ENCODE measurements around the gene FAM83E. TPM values are rescaled to one million over a fixed set of nuclear protein-coding genes. Genes with fewer than 3 reads are reported as not detected.

FAM83E gene
- 0.64 TPM for total RNA-seq (ENCODE audit: unreplicated experiment)
- long read RNA-seq = 0 reads

- peak within 1 kb of the TSS; percentile 82 for H3K27ac Mint-ChIP-seq (ENCODE audit: unreplicated experiment)
- peaks cover 28% of the 10 kb centered on the region for H3K4me1 Mint-ChIP-seq (ENCODE audit: unreplicated experiment)
- peaks cover 15% of the 10 kb centered on the region for H3K27me3 Mint-ChIP-seq (ENCODE audit: unreplicated experiment)
- no peaks in the 10 kb centered on the region for H3K9me3 Mint-ChIP-seq (ENCODE audit: unreplicated experiment)
- TF ChIP-seq, protein P1, sequence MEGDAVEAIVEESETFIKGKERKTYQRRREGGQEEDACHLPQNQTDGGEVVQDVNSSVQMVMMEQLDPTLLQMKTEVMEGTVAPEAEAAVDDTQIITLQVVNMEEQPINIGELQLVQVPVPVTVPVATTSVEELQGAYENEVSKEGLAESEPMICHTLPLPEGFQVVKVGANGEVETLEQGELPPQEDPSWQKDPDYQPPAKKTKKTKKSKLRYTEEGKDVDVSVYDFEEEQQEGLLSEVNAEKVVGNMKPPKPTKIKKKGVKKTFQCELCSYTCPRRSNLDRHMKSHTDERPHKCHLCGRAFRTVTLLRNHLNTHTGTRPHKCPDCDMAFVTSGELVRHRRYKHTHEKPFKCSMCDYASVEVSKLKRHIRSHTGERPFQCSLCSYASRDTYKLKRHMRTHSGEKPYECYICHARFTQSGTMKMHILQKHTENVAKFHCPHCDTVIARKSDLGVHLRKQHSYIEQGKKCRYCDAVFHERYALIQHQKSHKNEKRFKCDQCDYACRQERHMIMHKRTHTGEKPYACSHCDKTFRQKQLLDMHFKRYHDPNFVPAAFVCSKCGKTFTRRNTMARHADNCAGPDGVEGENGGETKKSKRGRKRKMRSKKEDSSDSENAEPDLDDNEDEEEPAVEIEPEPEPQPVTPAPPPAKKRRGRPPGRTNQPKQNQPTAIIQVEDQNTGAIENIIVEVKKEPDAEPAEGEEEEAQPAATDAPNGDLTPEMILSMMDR (IDR thresholded peaks at IDR 0.05; ENCODE audit: unreplicated experiment) = no peak
- peaks cover 30% of the 10 kb centered on the region for H3K36me3 Mint-ChIP-seq (ENCODE audit: low read depth, unreplicated experiment)
- no peak for DNase-seq (ENCODE audit: low spot score)
- H3K4me3 Mint-ChIP-seq (ENCODE audit: unreplicated experiment) = peak within 1 kb of the TSS; percentile 47
Measured at GRCh38 chr19:48614436-48615230, at the start of gene FAM83E. Gene FAM83E, minus strand, starts transcription at chr19:48615076. Its CDS starts 1,704 bp downstream, at chr19:48613372.

DNA sequence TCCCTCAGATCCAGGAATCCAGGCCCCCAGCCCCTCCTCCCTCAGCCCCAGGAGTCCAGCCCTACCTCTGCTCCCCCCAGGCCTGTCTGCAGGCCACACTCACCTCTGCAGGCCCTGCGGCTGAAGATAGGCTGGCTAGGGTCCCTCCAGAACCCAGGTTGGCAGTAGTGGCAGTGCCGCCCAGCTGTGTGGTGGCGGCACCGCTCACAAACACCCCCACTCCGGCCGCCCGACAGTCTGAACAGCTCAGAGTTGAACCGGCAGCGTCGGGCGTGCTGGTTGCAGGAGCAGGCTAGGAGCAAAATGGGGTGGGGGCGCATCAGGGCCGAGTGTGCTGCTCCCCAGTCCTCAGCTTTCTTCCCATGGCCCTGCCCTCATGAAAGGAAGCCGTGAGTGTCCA lies 49.6 kb upstream of the FAM83E start:
- Mint-ChIP-seq H3K4me3 (ENCODE audit: unreplicated experiment) (no peak overlapping the region), H3K27ac (ENCODE audit: unreplicated experiment) (no peak overlapping the region)

GRCh38 chr19:48663667-48664066 lies 48.8 kb upstream of the FAM83E start:
- Mint-ChIP-seq H3K27me3 (ENCODE audit: unreplicated experiment) (peaks cover 7% of the 10 kb centered on the region), H3K4me1 (ENCODE audit: unreplicated experiment) (no peaks in the 10 kb centered on the region), H3K4me3 (ENCODE audit: unreplicated experiment) (no peak overlapping the region), H3K36me3 (ENCODE audit: low read depth, unreplicated experiment) (no peaks in the 10 kb centered on the region), H3K27ac (ENCODE audit: unreplicated experiment) (no peak overlapping the region), H3K9me3 (ENCODE audit: unreplicated experiment) (no peaks in the 10 kb centered on the region)
- DNase-seq (ENCODE audit: low spot score) = no peak
- TF ChIP-seq, protein P1 (IDR thresholded peaks at IDR 0.05; ENCODE audit: unreplicated experiment) = no peak

More for the DNA sequence above, 49.6 kb upstream of the FAM83E start:
- H3K36me3 Mint-ChIP-seq (ENCODE audit: low read depth, unreplicated experiment) = peaks cover under 1% of the 10 kb centered on the region
- H3K4me1 Mint-ChIP-seq (ENCODE audit: unreplicated experiment) = peaks cover under 1% of the 10 kb centered on the region
- H3K9me3 Mint-ChIP-seq (ENCODE audit: unreplicated experiment) = no peaks in the 10 kb centered on the region
- TF ChIP-seq, protein P1 (IDR thresholded peaks at IDR 0.05; ENCODE audit: unreplicated experiment) = no peak
- peaks cover 9% of the 10 kb centered on the region for H3K27me3 Mint-ChIP-seq (ENCODE audit: unreplicated experiment)
- no peak for DNase-seq (ENCODE audit: low spot score)

DNA sequence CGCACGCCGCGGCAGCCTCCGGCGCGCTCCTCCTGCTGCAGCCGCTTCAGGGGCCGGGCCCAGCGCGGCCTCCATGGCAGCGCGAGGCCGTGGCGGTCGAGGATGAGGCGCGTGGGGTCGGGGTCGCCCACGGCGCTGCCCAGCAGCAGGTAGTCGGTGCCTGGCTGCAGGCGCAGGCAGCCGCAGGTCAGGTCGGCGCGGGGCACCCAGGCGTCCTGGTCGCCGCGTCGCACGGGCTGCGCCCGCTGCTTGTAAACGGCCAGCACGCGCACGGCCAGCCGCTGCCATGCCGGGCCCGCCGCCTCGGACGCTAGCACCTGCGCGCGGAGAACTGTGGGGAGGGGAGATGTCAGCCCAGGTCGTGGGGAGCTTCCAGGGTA lies 46.8 kb upstream of the FAM83E start:
- no peak for DNase-seq (ENCODE audit: low spot score)
- H3K4me1 Mint-ChIP-seq (ENCODE audit: unreplicated experiment) = peaks cover 4% of the 10 kb centered on the region
- peaks cover 7% of the 10 kb centered on the region for H3K27me3 Mint-ChIP-seq (ENCODE audit: unreplicated experiment)
- TF ChIP-seq, protein P1 (IDR thresholded peaks at IDR 0.05; ENCODE audit: unreplicated experiment) = no peak
- H3K27ac Mint-ChIP-seq (ENCODE audit: unreplicated experiment) = no peak overlapping the region
- no peaks in the 10 kb centered on the region for H3K9me3 Mint-ChIP-seq (ENCODE audit: unreplicated experiment)
- H3K4me3 Mint-ChIP-seq (ENCODE audit: unreplicated experiment) = no peak overlapping the region
- no peaks in the 10 kb centered on the region for H3K36me3 Mint-ChIP-seq (ENCODE audit: low read depth, unreplicated experiment)
